Esophagus (tissue), 2 donors: ENCODE measurements around the gene HERPUD1. TPM values are rescaled to one million over a fixed set of nuclear protein-coding genes. Genes with fewer than 3 reads are reported as not detected.

ENCODE experiments used
- H3K27ac ChIP-seq, 2 donors: one replicate each; pipeline ENCODE4 v1.5.1; 2013; ENCODE audit warnings: low read depth in 2 of 2, mild to moderate bottlenecking in 2 of 2, inconsistent platforms in 1 of 2, low read length in 1 of 2, moderate library complexity in 1 of 2
- H3K27me3 ChIP-seq, 2 donors: one replicate each; pipeline ENCODE4 v1.6.1; 2013; ENCODE audit warnings: low read length in 2 of 2, control low read depth in 1 of 2, mild to moderate bottlenecking in 1 of 2; ENCODE audit not compliant: insufficient read depth in 2 of 2, control insufficient read depth in 1 of 2
- H3K36me3 ChIP-seq, 2 donors: one replicate each; pipeline ENCODE4 v1.6.1; 2013; ENCODE audit warnings: low read length in 1 of 2; ENCODE audit not compliant: control insufficient read depth in 2 of 2, insufficient read depth in 2 of 2
- H3K4me1 ChIP-seq, 2 donors: one replicate each; pipeline ENCODE4 v1.6.1; 2013; ENCODE audit warnings: low read length in 1 of 2; ENCODE audit not compliant: control insufficient read depth in 2 of 2, insufficient read depth in 2 of 2
- H3K4me3 ChIP-seq, 2 donors: one replicate each; pipeline ENCODE4 v1.5.1; 2013; ENCODE audit warnings: low read length in 2 of 2, mild to moderate bottlenecking in 2 of 2, low read depth in 1 of 2, moderate library complexity in 1 of 2
- H3K9me3 ChIP-seq, 2 donors: one replicate each; pipeline ENCODE4 v1.6.1; 2013; ENCODE audit warnings: mild to moderate bottlenecking in 2 of 2, low read depth in 1 of 2, low read length in 1 of 2, moderate library complexity in 1 of 2; ENCODE audit not compliant: control insufficient read depth in 2 of 2, insufficient read depth in 1 of 2
- WGBS, 2 donors: extraction: QIAGEN DNeasy Blood & Tissue Kit; methylation state at CpG; one replicate each; pipeline ENCODE4 v1.1.7; 2013; 5-methylcytosine and 5-hydroxymethylcytosine counted together
- polyA plus RNA-seq, 2 donors: library from polyadenylated mRNA; stranded (reverse); fragments of 200-250 nt; gene quantifications; one replicate each; pipeline ENCODE4 v1.2.3, GENCODE V29; 2013
- donor health status: healthy with polysubstance abuse.
- donor health status: Bipolar disorder and iron deficiency.

Gene HERPUD1
- polyA plus RNA-seq, 2 donors = 25.6 to 45.4 TPM

DNA sequence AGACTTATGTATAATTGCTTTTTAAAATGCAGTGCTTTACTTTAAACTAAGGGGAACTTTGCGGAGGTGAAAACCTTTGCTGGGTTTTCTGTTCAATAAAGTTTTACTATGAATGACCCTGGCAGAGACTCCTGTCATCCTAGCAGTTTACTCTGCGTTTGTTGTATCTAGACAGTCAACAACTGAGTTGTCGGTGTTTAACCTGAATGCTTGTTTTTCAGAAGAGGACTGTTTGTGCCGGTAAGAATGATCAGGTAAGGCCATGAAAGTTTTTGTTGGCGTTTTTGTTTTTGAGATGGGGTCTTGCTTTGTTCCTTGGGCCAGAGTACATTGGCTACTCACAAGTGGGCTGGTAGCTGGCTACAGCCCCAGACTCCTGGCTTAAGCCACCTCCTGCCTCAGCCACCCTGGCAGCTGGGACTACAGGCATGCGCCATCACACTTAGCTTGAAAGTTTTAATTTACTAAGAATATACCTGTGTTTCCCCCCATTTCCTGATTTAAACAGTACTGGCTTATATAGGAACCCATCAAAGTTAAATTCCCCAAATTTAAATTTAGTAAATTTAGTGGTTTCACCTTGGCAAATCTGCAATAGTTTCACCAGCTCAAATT lies 11.9 kb downstream of the HERPUD1 start:
- H3K4me3 ChIP-seq = no peak overlapping the region
- 78 to 79% methylated on average over 6 of the region's 6 CpGs for WGBS, 2 donors
- H3K36me3 ChIP-seq = peaks cover 37 to 42% of the 10 kb centered on the region in 2 donors
- no peak overlapping the region for H3K27ac ChIP-seq
- H3K9me3 ChIP-seq = no peaks in the 10 kb centered on the region
- no peaks in the 10 kb centered on the region for H3K4me1 ChIP-seq
- H3K27me3 ChIP-seq = no peaks in the 10 kb centered on the region

- peaks cover 29 to 31% of the 10 kb centered on the region in 2 donors for H3K36me3 ChIP-seq
- H3K27ac ChIP-seq = peak overlapping the region in 1 of 2 donors; percentile 2
- H3K4me3 ChIP-seq = no peak overlapping the region
- no peaks in the 10 kb centered on the region for H3K9me3 ChIP-seq
- no peaks in the 10 kb centered on the region for H3K4me1 ChIP-seq
- H3K27me3 ChIP-seq = no peaks in the 10 kb centered on the region
- 50 to 54% methylated on average over 2 of the region's 2 CpGs for WGBS, 2 donors
Observed at GRCh38 chr16:56944954-56945839, 13.3 kb downstream of the HERPUD1 start.

GRCh38 chr16:56945847-56946527 lies 14.0 kb downstream of the HERPUD1 start:
- 81 to 86% methylated on average over 12 of the region's 12 CpGs for WGBS, 2 donors
- peaks cover 24 to 29% of the 10 kb centered on the region in 2 donors for H3K36me3 ChIP-seq
- no peaks in the 10 kb centered on the region for H3K9me3 ChIP-seq
- H3K27me3 ChIP-seq = no peaks in the 10 kb centered on the region
- no peak overlapping the region for H3K4me3 ChIP-seq
- no peaks in the 10 kb centered on the region for H3K4me1 ChIP-seq
- no peak overlapping the region for H3K27ac ChIP-seq

GRCh38 chr16:56946767-56947603 lies 15.0 kb downstream of the HERPUD1 start:
- no peak overlapping the region for H3K27ac ChIP-seq
- H3K4me3 ChIP-seq = no peak overlapping the region
- H3K36me3 ChIP-seq = peaks cover 17 to 22% of the 10 kb centered on the region in 2 donors
- H3K27me3 ChIP-seq = no peaks in the 10 kb centered on the region
- WGBS, 2 donors = 79 to 90% methylated on average over 10 of the region's 10 CpGs
- H3K9me3 ChIP-seq = no peaks in the 10 kb centered on the region
- H3K4me1 ChIP-seq = no peaks in the 10 kb centered on the region

- Histone ChIP-seq H3K4me1 (no peaks in the 10 kb centered on the region), H3K4me3 (no peak overlapping the region), H3K27me3 (no peaks in the 10 kb centered on the region), H3K27ac (no peak overlapping the region), H3K9me3 (no peaks in the 10 kb centered on the region), H3K36me3 (peaks cover 13 to 18% of the 10 kb centered on the region in 2 donors)
- WGBS, 2 donors = 79 to 92% methylated on average over 2 of the region's 2 CpGs
Observed at GRCh38 chr16:56947604-56947995, 15.7 kb downstream of the HERPUD1 start.

GRCh38 chr16:56948234-56948633 lies 16.3 kb downstream of the HERPUD1 start:
- no peak overlapping the region for H3K4me3 ChIP-seq
- no peak overlapping the region for H3K27ac ChIP-seq
- no peaks in the 10 kb centered on the region for H3K4me1 ChIP-seq
- no peaks in the 10 kb centered on the region for H3K9me3 ChIP-seq
- H3K27me3 ChIP-seq = no peaks in the 10 kb centered on the region
- WGBS, 2 donors = 92 to 94% methylated on average over 6 of the region's 6 CpGs
- peaks cover 6 to 15% of the 10 kb centered on the region in 2 donors for H3K36me3 ChIP-seq

GRCh38 chr16:56950051-56950450 lies 18.1 kb downstream of the HERPUD1 start:
- peaks cover 4 to 7% of the 10 kb centered on the region in 2 donors for H3K36me3 ChIP-seq
- no peak overlapping the region for H3K4me3 ChIP-seq
- H3K27ac ChIP-seq = no peak overlapping the region
- 80 to 96% methylated on average over 4 of the region's 4 CpGs for WGBS, 2 donors
- no peaks in the 10 kb centered on the region for H3K27me3 ChIP-seq
- no peaks in the 10 kb centered on the region for H3K9me3 ChIP-seq
- no peaks in the 10 kb centered on the region for H3K4me1 ChIP-seq

DNA sequence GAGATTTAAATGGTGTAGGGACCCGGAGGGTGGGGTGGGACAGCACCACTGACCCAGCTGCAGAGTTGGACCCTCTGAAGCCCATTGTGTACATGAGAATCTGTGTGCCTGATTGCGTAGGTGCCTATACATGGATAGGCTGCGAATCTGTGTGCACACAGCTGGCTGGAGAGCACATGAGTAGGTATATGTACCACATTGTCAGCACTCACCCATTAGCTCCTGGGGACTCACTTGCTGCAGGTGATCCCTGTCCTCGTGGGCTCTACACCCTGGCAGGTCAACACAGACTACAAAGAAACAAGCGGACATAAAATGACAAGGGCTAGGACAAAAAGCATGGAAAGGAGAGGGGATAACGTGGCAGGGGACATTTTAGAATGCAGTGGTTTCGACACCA lies 18.5 kb downstream of the HERPUD1 start:
- no peak overlapping the region for H3K4me3 ChIP-seq
- no peaks in the 10 kb centered on the region for H3K4me1 ChIP-seq
- no peaks in the 10 kb centered on the region for H3K27me3 ChIP-seq
- peaks cover under 1 to 6% of the 10 kb centered on the region in 2 donors for H3K36me3 ChIP-seq
- H3K9me3 ChIP-seq = no peaks in the 10 kb centered on the region
- 72 to 88% methylated on average over 7 of the region's 7 CpGs for WGBS, 2 donors
- no peak overlapping the region for H3K27ac ChIP-seq
